ENCODE results near the gene BRSK2. TPM values are rescaled to one million over a fixed set of nuclear protein-coding genes. Genes with fewer than 3 reads are reported as not detected.

The BRSK2 gene
- total RNA-seq, 1 experiment from 2014 or later = 0.76 TPM

GRCh38 chr11:1396375-1396841, 6.7 kb downstream of the BRSK2 start:
- DNase-seq (ENCODE audit: low spot score) = no peak

DNA sequence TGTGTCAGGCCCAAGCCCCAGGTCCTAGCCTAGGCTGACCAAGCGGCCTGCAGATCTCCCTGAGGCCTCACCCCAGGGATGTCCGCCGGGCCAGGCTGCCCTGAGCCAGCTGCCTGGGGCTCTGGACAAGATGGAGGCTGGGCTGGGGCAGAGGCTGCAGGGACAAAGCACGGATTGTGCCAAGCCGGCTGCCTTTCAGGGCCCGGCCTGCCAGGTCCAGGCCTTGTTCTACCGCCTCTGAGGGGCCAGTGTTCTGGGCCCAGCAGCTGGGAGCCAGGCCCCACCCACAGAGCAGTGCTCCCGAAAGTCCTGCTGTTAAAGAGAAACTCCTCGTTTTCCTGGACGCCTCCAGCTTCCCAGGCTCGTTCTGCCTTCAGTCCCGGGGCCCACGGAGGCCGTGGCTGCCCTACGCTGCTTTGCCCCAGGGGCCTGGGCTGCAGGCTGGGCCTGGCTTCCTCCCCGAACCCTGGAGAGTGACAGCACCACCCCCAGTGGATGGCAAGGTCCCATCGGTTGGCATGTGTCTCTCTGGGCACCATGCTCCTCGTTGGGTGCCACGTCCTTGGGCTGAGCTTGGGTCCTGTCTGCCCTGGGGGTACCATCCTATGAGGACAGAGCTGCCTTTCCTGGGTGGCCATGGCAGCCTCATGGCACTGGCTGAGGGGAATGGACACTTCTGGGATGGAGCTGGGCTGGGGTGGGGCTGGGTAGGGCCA, 7.6 kb downstream of the BRSK2 start:
- DNase-seq (ENCODE audit: low spot score) = no peak

DNA sequence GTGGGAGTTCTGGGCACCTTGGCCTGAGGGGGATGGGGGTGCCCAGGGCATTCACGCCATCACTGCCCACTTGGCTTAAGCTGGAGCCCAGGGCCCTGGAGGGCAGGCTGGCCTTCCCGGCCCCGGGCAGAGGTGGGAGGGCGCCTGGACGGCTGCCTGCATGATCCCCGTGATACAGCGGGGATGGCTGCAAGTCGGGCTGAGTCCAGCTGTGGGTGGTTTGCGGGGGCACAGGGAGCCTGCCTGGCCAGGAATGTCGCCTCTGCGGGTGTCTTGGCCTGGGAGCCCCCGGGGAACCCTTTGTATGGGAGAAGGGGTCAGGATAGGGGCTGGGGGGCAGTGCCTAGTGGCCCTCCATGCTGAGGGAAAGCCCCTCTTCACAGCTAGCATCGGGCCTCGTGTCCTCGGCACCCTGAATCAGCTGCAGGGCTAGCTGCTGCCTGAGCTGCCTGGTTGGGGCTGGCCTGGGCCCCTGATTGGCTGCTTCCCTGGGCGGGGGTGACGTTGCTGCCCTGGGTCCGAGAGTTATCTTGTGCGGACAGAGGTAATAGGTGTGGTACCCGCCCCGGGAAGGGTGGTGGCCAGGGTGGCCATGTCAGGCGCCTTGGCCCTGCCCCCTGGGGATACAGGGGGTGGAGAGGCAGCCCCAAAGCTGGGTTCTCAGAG, 8.3 kb downstream of the BRSK2 start:
- no peak for DNase-seq (ENCODE audit: low spot score)

DNA sequence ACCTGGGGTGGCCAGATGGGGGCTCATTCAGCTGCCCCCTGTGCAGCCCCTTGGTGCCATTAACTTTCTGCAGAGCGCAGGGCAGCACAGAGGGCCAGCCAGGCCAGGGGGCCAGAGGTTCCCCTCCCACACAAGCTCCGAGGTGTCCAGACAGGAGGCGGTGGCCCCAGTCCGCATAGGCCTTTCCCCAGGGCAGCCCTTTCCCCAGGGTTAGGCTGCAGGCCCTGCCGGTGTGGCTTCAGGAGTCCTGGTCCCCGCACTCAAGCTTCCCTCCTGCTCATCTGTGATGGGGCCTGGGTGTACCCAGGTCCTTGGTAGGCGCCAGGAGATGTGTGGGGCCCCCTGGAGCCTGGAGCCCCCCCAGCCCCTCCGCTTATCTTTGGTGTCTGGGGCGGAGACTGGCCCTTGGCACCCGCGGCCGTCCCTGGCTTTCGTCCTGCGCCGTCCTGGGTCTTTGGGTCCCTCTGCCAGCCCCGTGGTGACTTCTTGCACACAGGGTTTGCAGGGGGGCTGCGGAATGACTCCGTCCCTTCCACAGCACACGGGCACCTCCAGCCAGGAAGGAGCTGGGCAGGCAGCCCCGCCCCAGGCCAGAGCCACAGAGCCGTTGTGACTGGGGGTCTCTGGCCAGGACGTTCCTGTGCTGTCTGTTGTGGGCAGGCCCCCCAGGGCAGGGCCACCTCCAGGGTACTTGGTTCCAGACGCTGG, 8.9 kb downstream of the BRSK2 start:
- no peak for DNase-seq (ENCODE audit: low spot score)

DNA sequence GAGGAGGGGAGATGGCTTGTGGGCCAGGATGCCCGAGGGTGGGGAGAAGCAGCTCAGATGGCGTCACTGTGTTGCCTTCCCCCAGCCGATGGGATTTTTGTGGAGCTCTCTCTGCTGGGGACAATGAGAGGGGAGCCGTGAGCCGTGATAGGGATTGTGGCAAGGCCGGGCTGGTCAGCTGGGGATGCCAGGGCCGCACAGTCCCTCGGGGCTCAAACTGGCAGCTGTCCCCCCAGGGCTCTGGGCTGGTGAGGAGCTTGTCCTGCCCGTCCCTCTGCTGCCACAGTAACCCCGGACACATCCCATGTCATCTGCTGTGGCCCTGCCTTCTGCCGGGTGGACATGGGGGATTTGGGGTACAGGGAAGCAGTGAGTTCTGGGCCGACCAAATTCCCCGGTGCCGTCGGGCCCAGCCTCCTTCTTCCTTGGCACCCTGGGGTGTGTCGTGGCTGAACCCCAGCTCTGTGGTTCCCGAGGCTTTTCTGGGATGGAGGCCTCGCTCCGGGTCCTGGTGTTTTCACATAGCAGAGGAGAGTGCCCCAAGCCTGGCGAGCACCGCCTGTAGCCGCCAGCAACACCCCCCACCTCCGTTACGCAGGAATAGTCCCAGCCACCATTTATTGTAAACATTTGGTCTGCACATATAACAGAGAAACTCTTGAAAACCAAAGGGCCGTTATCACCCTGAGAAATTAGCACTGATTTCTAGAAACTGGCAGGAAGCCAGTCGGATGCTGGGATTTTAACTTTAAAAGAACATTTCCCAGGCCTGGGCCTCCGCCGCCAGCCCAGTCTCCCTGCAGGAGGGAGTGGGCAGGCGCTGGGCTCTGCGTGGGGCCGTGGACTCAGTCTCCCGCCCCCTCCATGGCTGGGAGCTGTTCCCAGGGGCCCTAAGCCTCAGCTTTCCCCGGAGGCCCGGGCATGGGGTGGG, 9.9 kb downstream of the BRSK2 start:
- DNase-seq (ENCODE audit: low spot score) = no peak

GRCh38 chr11:1400317-1401170, 10.8 kb downstream of the BRSK2 start:
- DNase-seq (ENCODE audit: low spot score) = no peak

- DNase-seq (ENCODE audit: low spot score) = no peak
Observed at GRCh38 chr11:1401171-1401445, 11.4 kb downstream of the BRSK2 start.

DNA sequence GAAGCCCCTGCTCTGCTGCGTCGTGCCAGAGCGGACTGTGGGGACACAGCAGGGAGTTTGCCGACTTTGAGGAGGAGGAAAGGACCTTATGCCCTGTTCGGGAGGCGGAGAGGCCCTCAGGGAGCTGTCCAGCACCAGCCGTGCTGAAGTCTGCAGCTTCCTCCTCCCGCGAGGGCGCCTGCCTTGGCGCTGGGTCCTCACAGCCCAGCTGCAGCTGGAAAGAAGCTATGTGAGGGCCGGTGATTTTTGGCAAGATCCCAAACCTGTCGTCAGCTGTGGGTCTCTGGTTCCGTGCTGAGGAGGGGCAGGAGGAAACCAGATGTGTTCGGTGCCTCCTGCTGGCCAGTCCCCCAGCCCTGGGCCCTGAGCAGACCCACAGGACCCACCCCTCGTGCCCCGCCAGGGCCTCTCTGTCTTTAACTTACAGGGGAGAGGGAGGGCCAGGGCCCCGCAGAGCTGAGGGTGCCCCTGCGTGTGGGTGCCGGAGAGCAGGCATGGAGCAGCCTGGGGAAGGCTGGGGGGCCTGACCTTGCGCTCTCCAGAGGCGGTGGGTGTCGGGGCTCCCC, 12.0 kb downstream of the BRSK2 start:
- peak; percentile 76 for DNase-seq (ENCODE audit: low spot score)

- DNase-seq (ENCODE audit: low spot score) = no peak
Observed at GRCh38 chr11:1402355-1403077, 12.8 kb downstream of the BRSK2 start.

DNA sequence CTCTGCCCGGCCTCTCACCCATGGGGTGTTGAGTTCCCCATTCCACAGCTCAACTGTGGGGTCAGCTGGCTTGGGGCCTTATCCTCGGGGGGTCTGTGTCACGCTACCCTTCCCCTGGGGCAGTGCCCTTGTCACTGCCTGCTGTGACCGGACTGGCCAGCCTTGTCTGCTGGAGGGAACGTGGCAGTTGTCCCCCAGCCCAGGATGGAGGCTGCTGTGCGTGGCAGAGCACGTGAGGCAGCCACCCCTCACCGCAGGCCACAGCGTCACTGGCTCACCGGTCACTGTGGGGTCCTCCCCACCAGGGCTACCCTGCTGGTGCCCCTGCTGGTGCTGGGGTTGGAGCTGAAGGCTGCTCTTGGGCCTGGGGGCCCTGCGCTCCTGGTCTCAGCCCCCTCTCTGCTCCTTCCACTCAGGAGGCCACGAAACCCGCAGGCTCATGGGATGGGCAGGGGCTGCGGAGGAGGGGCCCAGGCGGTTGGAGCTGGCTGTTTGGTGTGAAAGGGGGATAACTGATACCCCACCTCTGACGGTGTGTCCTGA, 13.4 kb downstream of the BRSK2 start:
- no peak for DNase-seq (ENCODE audit: low spot score)

- DNase-seq (ENCODE audit: low spot score) = no peak
Observed at GRCh38 chr11:1403721-1404460, 14.2 kb downstream of the BRSK2 start.

DNA sequence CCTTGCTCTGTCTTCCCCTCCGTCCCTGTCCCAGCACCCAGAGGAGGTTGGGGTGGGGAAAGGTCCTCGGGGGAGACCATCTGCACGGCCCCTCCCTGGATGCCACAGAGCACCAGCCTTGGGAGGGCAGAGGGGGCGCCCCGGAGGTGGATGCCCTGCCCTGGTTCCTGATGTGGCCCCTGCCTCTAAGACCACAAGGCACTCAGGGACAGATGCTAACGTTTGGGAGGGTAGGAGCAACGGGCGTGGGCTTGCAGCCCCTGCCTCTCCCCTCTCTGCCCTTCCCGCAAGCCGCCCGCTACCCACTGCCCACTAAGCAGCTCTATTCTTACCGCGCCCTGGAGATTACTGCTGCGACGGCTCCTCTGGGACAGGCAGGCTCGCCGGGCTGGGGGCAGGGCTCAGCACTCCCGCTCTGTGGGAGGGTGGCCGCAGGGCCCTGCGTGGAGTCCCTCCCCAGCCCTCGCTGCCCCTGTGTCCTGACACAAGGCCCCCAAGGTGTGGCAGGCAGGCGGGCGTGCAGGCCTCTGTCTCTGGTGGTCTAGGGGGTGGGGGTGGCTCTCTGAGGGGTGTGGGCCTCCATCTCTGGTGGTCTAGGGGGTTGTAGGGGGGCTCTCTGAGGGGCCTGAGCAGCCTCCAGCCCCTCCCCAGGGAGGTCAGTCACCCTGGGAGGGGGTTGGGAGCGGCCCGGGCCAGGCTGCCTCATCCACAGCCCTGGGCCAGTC, 14.9 kb downstream of the BRSK2 start:
- no peak for DNase-seq (ENCODE audit: low spot score)

GRCh38 chr11:1405186-1406020, 15.7 kb downstream of the BRSK2 start:
- DNase-seq (ENCODE audit: low spot score) = no peak

GRCh38 chr11:1406571-1407485, 17.1 kb downstream of the BRSK2 start:
- DNase-seq (ENCODE audit: low spot score) = no peak

GRCh38 chr11:1407668-1408067, 17.9 kb downstream of the BRSK2 start:
- DNase-seq (ENCODE audit: low spot score) = no peak

DNA sequence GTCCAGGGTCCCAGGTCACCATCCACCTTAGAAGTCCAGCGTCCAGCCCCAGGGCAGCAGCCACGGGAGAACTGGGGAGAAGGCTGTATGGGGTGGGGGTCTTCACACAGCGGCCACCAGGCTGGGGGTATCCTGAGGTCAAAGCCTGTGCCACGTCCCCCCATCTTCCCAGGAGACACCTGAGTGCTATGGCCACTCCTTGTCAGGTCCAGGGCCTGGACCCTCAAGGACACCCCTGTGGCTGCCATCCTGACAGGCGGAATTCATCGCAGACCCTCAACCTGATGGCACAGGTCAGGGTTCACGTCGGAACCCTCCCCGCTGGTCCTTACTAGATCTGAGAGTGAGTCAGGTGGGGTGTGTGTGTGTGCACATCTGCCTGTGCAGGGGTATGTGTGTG, 18.6 kb downstream of the BRSK2 start:
- DNase-seq (ENCODE audit: low spot score) = no peak
